SK-N-SH treated with all-trans-retinoic acid at 6 μM for 48 hours (cell line): ENCODE measurements around the gene SLC17A4.

Experiments used
- CREB5 ChIP-seq: fragments of 250-450 bp; sonication (Bioruptor Pico); IDR thresholded peaks from 2 replicates; pipeline ENCODE4 v1.5.1; 2020; ENCODE audit warnings: low read depth, mild to moderate bottlenecking, moderate library complexity
- GLIS3 ChIP-seq: fragments of 250-450 bp; sonication (Bioruptor Pico); IDR thresholded peaks from 2 replicates; pipeline ENCODE4 v1.5.0; 2020; ENCODE audit warnings: mild to moderate bottlenecking, moderate library complexity
- PATZ1 ChIP-seq: fragments of 250-450 bp; sonication (Bioruptor Pico); IDR thresholded peaks from 2 replicates; pipeline ENCODE4 v1.8.0; 2020; ENCODE audit warnings: mild to moderate bottlenecking, moderate library complexity, borderline replicate concordance
- ZC3H10 ChIP-seq: fragments of 250-450 bp; sonication (Bioruptor Pico); IDR thresholded peaks from 2 replicates; pipeline ENCODE4 v1.5.1; 2021; ENCODE audit warnings: mild to moderate bottlenecking, moderate library complexity
- ZNF565 ChIP-seq: fragments of 450-650 bp; formaldehyde crosslinking; conservative IDR thresholded peaks from 2 replicates; pipeline ENCODE4 v1.5.0; 2020; ENCODE audit warnings: low read depth, mild to moderate bottlenecking, moderate library complexity

GRCh38 chr6:25794784-25795183 is 40.2 kb downstream of the SLC17A4 start:
- TF ChIP-seq GLIS3 (CRISPR knock-in tag) (no peak), ZNF565 (no peak), CREB5 (CRISPR knock-in tag) (no peak), PATZ1 (CRISPR knock-in tag) (no peak), ZC3H10 (CRISPR knock-in tag) (no peak)
